Neural cell (in vitro differentiated cells): ENCODE results near the gene PTK6. TPM values are rescaled to one million over a fixed set of nuclear protein-coding genes. Genes with fewer than 3 reads are reported as not detected.

Experiments used
- H2AFZ ChIP-seq: fragments of 200-600, 300-800 bp; sonication (generic), shearing (Covaris generic); 2 replicates; pipeline ENCODE4 v1.6.0; 2014; ENCODE audit warnings: low read depth, mild to moderate bottlenecking, antibody characterized with exemption, low read length, moderate library complexity
- H3F3A ChIP-seq: fragments of 200-600 bp; shearing (Covaris generic); 2 replicates; pipeline ENCODE4 v1.6.1; 2016; ENCODE audit warnings: mild to moderate bottlenecking, moderate library complexity, mixed read lengths, antibody characterized with exemption, low read length; ENCODE audit not compliant: insufficient read depth, poor library complexity, severe bottlenecking
- H3K27ac ChIP-seq: fragments of 200-600, 300-800 bp; sonication (generic), shearing (Covaris generic); 2 replicates; pipeline ENCODE4 v1.5.1; 2014; ENCODE audit warnings: mild to moderate bottlenecking, low read length, moderate library complexity
- H3K27me3 ChIP-seq: fragments of 300-800, 200-600 bp; sonication (generic), shearing (Covaris generic); 2 replicates; pipeline ENCODE4 v1.6.0; 2014; ENCODE audit warnings: mild to moderate bottlenecking, low read depth, low read length, moderate library complexity; ENCODE audit not compliant: insufficient read depth
- H3K36me3 ChIP-seq: fragments of 300-800, 200-600 bp; sonication (generic), shearing (Covaris generic); 2 replicates; pipeline ENCODE4 v1.5.1; 2014; ENCODE audit warnings: mild to moderate bottlenecking, antibody characterized with exemption, low read length, moderate library complexity; ENCODE audit not compliant: insufficient read depth
- H3K4me2 ChIP-seq: fragments of 300-800, 200-600 bp; sonication (generic), shearing (Covaris generic); 2 replicates; pipeline ENCODE4 v1.6.0; 2014; ENCODE audit warnings: mild to moderate bottlenecking, low read length
- H3K4me3 ChIP-seq: fragments of 300-800, 200-600 bp; sonication (generic), shearing (Covaris generic); 2 replicates; pipeline ENCODE4 v1.5.1; 2014; ENCODE audit warnings: mild to moderate bottlenecking, low read length, moderate library complexity
- H3K79me2 ChIP-seq: fragments of 200-600 bp; shearing (Covaris generic); replicated peaks from 2 replicates; pipeline ENCODE4 v1.6.0; 2014; ENCODE audit warnings: mild to moderate bottlenecking, low read length, moderate library complexity; ENCODE audit not compliant: insufficient read depth
- H3K9ac ChIP-seq: fragments of 300-800, 200-600 bp; sonication (generic), shearing (Covaris generic); 2 replicates; pipeline ENCODE4 v1.6.1; 2016; ENCODE audit warnings: mild to moderate bottlenecking, low read length, mixed read lengths
- H3K9me2 ChIP-seq: fragments of 200-600 bp; shearing (Covaris generic); 2 replicates; pipeline ENCODE4 v1.6.1; 2016; ENCODE audit warnings: mild to moderate bottlenecking, low read length, mixed read lengths; ENCODE audit not compliant: insufficient read depth
- H3K9me3 ChIP-seq: fragments of 200-600, 300-800 bp; sonication (generic), shearing (Covaris generic); 2 replicates; pipeline ENCODE4 v1.6.1; 2016; ENCODE audit warnings: mild to moderate bottlenecking, mixed run types, low read length, moderate library complexity, mixed read lengths
- H4K20me1 ChIP-seq: fragments of 200-600 bp; shearing (Covaris generic); 2 replicates; pipeline ENCODE4 v1.6.1; 2016; ENCODE audit warnings: mild to moderate bottlenecking, mixed run types; ENCODE audit not compliant: insufficient read depth
- EP300 ChIP-seq: fragments of 450-650 bp; conservative IDR thresholded peaks from 2 replicates; pipeline ENCODE4 v1.6.1; 2014; ENCODE audit warnings: antibody characterized with exemption, mild to moderate bottlenecking, moderate library complexity; ENCODE audit not compliant: poor library complexity, severe bottlenecking
- EZH2 ChIP-seq: fragments of 200-600, 300-800 bp; shearing (Covaris generic), sonication (generic); IDR thresholded peaks from 2 replicates; pipeline ENCODE4 v1.6.1; 2014; ENCODE audit warnings: antibody characterized with exemption, low read length, borderline replicate concordance, mild to moderate bottlenecking; ENCODE audit not compliant: insufficient read depth, poor library complexity, severe bottlenecking
- MXI1 ChIP-seq: fragments of 450-650 bp; conservative IDR thresholded peaks from 2 replicates; pipeline ENCODE4 v1.6.1; 2014; ENCODE audit warnings: antibody characterized with exemption, mild to moderate bottlenecking; ENCODE audit not compliant: poor library complexity, severe bottlenecking
- POLR2AphosphoS5 ChIP-seq: IDR thresholded peaks from 2 replicates; pipeline ENCODE4 v1.6.1; 2012
- RAD21 ChIP-seq: fragments of 450-650 bp; conservative IDR thresholded peaks from 2 replicates; pipeline ENCODE4 v1.6.1; 2014; ENCODE audit warnings: antibody characterized with exemption, mild to moderate bottlenecking, moderate library complexity
- SMC3 ChIP-seq: fragments of 450-650 bp; conservative IDR thresholded peaks from 2 replicates; pipeline ENCODE4 v1.6.1; 2014; ENCODE audit warnings: antibody characterized with exemption, mild to moderate bottlenecking, moderate library complexity; ENCODE audit not compliant: poor library complexity
- TAF1 ChIP-seq: IDR thresholded peaks from 2 replicates; pipeline ENCODE4 v1.6.1; 2012; ENCODE audit warnings: low read depth
- polyA plus RNA-seq: library from polyadenylated mRNA; depleted of rRNA; stranded (reverse); fragments of >200 nt; gene quantifications from 2 replicates; pipeline ENCODE4 v1.2.3, GENCODE V29; 2014
- TF ChIP-seq, protein P1 (sequence below): IDR thresholded peaks from 2 replicates; pipeline ENCODE4 v1.6.1; 2012; ENCODE audit warnings: borderline replicate concordance
- TF ChIP-seq, protein P2 (sequence below): fragments of 450-650 bp; IDR thresholded peaks from 2 replicates; pipeline ENCODE4 v1.5.1; 2014; ENCODE audit warnings: antibody characterized with exemption, mild to moderate bottlenecking, moderate library complexity; ENCODE audit not compliant: poor library complexity, severe bottlenecking

The PTK6 gene
- polyA plus RNA-seq, 1 donor from 2014 or later = not detected

DNA sequence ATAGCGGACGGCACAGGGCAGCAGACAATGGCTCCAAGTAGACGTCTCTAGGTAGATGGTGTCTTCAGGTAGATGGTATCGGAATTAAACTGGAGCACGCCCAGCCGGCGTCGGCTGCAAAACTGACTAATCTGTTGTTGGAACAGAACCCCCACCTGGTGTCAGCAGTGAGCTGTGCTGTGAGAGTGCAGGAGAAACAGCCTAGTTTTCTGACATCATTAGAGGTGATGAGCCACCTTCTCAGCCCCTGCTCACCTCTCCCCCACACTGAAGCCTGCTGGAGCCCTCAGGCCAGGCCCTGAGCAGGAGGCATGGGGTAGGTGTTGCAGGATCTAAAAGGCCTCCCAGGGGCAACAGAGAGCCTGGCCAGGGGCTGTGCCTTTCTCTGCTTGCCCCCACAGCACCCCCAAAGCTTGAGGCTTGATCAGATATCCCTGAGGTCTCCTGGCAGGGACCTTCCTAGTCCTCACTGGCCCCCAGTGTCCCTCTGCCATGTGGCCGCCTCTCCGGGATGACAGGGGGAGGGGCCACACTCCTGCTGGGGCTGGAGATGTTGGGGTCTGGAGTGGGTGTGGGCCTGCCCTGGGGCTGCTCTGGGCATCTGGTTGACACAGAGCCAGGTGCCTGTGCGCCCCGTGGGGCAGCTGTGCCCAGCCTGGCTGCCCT, 43.8 kb upstream of the PTK6 start:
- Histone ChIP-seq H3F3A (no peaks in the 10 kb centered on the region), H3K9me3 (no peaks in the 10 kb centered on the region), H3K27me3 (no peaks in the 10 kb centered on the region), H3K9ac (no peak overlapping the region), H3K27ac (no peak overlapping the region), H3K4me2 (no peak overlapping the region), H3K4me3 (no peak overlapping the region), H3K9me2 (no peaks in the 10 kb centered on the region), H3K79me2 (no peaks in the 10 kb centered on the region), H2AFZ (no peak overlapping the region), H4K20me1 (no peaks in the 10 kb centered on the region), H3K36me3 (no peaks in the 10 kb centered on the region)
- TF ChIP-seq POLR2AphosphoS5 = no peak
- no peak for TF ChIP-seq MXI1
- TF ChIP-seq SMC3 = peak; percentile 58
- TF ChIP-seq TAF1 = no peak
- TF ChIP-seq, protein P1, sequence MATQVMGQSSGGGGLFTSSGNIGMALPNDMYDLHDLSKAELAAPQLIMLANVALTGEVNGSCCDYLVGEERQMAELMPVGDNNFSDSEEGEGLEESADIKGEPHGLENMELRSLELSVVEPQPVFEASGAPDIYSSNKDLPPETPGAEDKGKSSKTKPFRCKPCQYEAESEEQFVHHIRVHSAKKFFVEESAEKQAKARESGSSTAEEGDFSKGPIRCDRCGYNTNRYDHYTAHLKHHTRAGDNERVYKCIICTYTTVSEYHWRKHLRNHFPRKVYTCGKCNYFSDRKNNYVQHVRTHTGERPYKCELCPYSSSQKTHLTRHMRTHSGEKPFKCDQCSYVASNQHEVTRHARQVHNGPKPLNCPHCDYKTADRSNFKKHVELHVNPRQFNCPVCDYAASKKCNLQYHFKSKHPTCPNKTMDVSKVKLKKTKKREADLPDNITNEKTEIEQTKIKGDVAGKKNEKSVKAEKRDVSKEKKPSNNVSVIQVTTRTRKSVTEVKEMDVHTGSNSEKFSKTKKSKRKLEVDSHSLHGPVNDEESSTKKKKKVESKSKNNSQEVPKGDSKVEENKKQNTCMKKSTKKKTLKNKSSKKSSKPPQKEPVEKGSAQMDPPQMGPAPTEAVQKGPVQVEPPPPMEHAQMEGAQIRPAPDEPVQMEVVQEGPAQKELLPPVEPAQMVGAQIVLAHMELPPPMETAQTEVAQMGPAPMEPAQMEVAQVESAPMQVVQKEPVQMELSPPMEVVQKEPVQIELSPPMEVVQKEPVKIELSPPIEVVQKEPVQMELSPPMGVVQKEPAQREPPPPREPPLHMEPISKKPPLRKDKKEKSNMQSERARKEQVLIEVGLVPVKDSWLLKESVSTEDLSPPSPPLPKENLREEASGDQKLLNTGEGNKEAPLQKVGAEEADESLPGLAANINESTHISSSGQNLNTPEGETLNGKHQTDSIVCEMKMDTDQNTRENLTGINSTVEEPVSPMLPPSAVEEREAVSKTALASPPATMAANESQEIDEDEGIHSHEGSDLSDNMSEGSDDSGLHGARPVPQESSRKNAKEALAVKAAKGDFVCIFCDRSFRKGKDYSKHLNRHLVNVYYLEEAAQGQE = no peak
- TF ChIP-seq, protein P2, sequence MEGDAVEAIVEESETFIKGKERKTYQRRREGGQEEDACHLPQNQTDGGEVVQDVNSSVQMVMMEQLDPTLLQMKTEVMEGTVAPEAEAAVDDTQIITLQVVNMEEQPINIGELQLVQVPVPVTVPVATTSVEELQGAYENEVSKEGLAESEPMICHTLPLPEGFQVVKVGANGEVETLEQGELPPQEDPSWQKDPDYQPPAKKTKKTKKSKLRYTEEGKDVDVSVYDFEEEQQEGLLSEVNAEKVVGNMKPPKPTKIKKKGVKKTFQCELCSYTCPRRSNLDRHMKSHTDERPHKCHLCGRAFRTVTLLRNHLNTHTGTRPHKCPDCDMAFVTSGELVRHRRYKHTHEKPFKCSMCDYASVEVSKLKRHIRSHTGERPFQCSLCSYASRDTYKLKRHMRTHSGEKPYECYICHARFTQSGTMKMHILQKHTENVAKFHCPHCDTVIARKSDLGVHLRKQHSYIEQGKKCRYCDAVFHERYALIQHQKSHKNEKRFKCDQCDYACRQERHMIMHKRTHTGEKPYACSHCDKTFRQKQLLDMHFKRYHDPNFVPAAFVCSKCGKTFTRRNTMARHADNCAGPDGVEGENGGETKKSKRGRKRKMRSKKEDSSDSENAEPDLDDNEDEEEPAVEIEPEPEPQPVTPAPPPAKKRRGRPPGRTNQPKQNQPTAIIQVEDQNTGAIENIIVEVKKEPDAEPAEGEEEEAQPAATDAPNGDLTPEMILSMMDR = peak; percentile 57
- TF ChIP-seq RAD21 = peak; percentile 62
- no peak for TF ChIP-seq EZH2
- no peak for TF ChIP-seq EP300

DNA sequence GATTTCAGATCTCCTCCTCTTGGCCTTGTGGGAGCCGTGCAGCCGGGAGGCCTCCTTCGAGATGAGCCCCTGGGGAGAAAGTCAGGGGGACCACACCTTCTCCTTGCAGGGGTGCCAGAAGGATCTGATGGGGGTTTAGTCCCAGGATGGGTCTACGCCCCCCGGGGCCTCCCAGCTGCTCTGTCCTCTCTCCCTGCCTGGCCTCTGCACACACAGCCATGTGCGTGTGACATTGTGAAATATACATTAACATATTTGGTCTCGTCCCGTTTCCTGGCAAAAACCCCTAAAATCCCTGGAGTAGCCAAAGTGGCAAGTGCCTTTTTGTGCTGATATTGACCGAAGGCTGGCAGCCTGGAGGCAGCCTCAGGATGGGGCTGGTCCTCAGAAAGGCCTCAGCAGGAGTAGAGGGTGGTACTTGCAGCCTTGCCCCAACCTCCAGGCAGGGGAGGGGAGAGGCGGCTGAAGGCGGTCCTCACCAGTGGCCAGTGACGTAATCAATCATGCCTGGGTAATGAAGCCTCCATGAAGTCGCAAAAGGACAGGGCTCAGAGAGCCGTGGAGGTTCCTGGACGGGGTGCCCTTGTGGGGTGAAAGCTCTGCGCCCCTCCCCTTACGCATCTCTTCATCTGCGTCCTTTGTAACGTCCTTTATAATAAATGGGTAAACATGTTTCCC, 42.0 kb upstream of the PTK6 start:
- H3K4me3 ChIP-seq = no peak overlapping the region
- H3K27me3 ChIP-seq = no peaks in the 10 kb centered on the region
- no peaks in the 10 kb centered on the region for H3K9me2 ChIP-seq
- H3K79me2 ChIP-seq = no peaks in the 10 kb centered on the region
- H3F3A ChIP-seq = no peaks in the 10 kb centered on the region
- no peak for TF ChIP-seq POLR2AphosphoS5
- TF ChIP-seq TAF1 = no peak
- TF ChIP-seq SMC3 = no peak
- TF ChIP-seq MXI1 = no peak
- no peak for TF ChIP-seq EZH2
- TF ChIP-seq, protein P2 = no peak
- TF ChIP-seq, protein P1 = no peak
- TF ChIP-seq EP300 = no peak
- no peak for TF ChIP-seq RAD21
- no peaks in the 10 kb centered on the region for H4K20me1 ChIP-seq
- H3K27ac ChIP-seq = no peak overlapping the region
- H3K9ac ChIP-seq = no peak overlapping the region
- H3K36me3 ChIP-seq = no peaks in the 10 kb centered on the region
- H2AFZ ChIP-seq = no peak overlapping the region
- H3K4me2 ChIP-seq = no peak overlapping the region
- H3K9me3 ChIP-seq = no peaks in the 10 kb centered on the region
